ENCODE results near the gene CYFIP2.

Gene CYFIP2

GRCh38 chr5:157362982-157363381 lies 97.1 kb downstream of the CYFIP2 start:
- no peak for DNase-seq

- no peak for DNase-seq
Measured at GRCh38 chr5:157365732-157366131, 99.8 kb downstream of the CYFIP2 start.

- no peak for DNase-seq
Measured at GRCh38 chr5:157366741-157367674, 101.1 kb downstream of the CYFIP2 start.

- no peak for DNase-seq
Measured at GRCh38 chr5:157369507-157369906, 103.6 kb downstream of the CYFIP2 start.

GRCh38 chr5:157370967-157371366 lies 105.0 kb downstream of the CYFIP2 start:
- DNase-seq = no peak

- no peak for DNase-seq
Measured at GRCh38 chr5:157371655-157372471, 105.9 kb downstream of the CYFIP2 start.

GRCh38 chr5:157372472-157372822 lies 106.5 kb downstream of the CYFIP2 start:
- no peak for DNase-seq

- DNase-seq = no peak
Measured at GRCh38 chr5:157378509-157378908, 112.6 kb downstream of the CYFIP2 start.

- no peak for DNase-seq
Measured at GRCh38 chr5:157379983-157380382, 114.1 kb downstream of the CYFIP2 start.

- DNase-seq = no peak
Measured at GRCh38 chr5:157381746-157382145, 115.8 kb downstream of the CYFIP2 start.

GRCh38 chr5:157382996-157383800 lies 117.3 kb downstream of the CYFIP2 start:
- no peak for DNase-seq

GRCh38 chr5:157384971-157385709 lies 119.2 kb downstream of the CYFIP2 start:
- no peak for DNase-seq

GRCh38 chr5:157387041-157387563 lies 121.2 kb downstream of the CYFIP2 start:
- no peak for DNase-seq

GRCh38 chr5:157387683-157388093 lies 121.8 kb downstream of the CYFIP2 start:
- DNase-seq = no peak

- no peak for DNase-seq
Measured at GRCh38 chr5:157388111-157388710, 122.3 kb downstream of the CYFIP2 start.

- no peak for DNase-seq
Measured at GRCh38 chr5:157389103-157389502, 123.2 kb downstream of the CYFIP2 start.

- DNase-seq = no peak
Measured at GRCh38 chr5:157390133-157390532, 124.2 kb downstream of the CYFIP2 start.

- DNase-seq = no peak
Measured at GRCh38 chr5:157390551-157391297, 124.8 kb downstream of the CYFIP2 start.

GRCh38 chr5:157398305-157398704 lies 132.4 kb downstream of the CYFIP2 start:
- DNase-seq = no peak

GRCh38 chr5:157400741-157401495 lies 135.0 kb downstream of the CYFIP2 start:
- DNase-seq = no peak
